Stimulated activated CD8-positive, alpha-beta memory T cell treated with anti-CD3 and anti-CD28 coated beads, Interleukin-15, amount 100 ng/mL, for 1 hour (primary cell): ENCODE data around the gene KIF27.
"Not testable (repeated sequence)": the region's sequence is repeated elsewhere in the genome, so short reads cannot be mapped to it uniquely, and the experiment has no call there.

Experiments used
- DNase-seq: peaks from one replicate; pipeline ENCODE4 v3.0.0-alpha.2; 2020; ENCODE audit warnings: low read depth

KIF27 gene

GRCh38 chr9:83930881-83931280 is 9.6 kb upstream of the KIF27 start:
- DNase-seq: no peak

- DNase-seq: no peak
Observed at GRCh38 chr9:83927591-83927990, 6.4 kb upstream of the KIF27 start.

DNA sequence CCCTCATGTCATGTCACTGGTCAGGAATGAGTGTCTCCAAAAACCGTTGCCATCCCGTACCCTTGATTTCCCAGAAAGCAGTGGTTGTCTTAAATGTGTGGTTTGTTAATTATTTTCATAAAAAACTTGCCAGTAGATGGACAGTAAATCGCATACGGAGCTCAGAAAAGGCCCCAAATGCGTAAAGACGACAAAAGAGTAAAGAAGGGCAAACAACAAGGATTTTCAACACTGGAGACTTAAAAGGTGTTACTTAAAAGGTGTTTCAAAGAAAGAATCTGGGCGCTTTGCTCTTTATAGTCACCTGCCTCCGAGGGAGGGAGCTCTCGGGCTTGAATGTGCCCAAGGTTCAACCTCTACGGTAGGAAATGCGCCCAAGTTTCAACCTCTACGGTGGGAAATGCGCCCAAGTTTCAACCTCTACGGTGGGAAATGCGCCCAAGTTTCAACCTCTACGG is 734 bp downstream of the KIF27 start:
- no peak for DNase-seq

DNA sequence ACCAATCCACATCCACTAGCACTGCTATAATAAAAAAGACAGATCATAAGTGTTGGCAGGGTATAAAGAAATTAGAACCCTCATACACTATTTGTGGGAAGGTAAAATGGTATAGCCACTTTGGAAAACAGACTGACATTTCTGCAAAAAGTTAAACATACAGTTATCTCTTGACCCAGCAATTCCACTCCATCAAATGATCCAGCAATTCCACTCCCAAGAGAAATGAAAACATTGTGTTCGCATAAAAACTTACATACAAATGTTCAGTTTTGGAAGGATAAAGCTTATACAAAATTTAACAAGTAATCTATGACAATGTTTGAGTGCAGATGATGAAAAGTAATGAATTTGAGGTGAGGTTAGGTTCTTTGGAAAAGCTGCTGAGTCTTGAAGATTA is 2.1 kb downstream of the KIF27 start:
- DNase-seq: no peak

DNA sequence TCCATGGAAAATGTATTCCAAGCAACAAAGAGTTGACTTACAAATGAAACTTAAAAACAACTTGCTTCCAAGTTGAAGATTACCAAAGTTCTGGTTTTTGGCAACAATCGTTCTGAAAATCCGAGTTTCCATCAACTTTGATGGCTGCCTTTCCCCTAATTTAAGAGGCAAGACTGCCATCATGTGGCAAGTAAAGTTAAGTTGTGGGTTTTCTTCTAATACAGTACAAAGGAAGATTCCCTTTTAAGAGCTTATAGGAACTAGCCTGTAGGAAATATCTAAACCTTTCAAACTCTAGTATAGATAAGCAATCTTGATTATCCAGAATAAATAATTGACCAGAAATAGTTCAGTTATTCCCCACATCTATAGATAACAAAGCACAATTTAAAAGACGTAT is 9.0 kb downstream of the KIF27 start:
- not testable (repeated sequence) for DNase-seq

- DNase-seq: no peak
Observed at GRCh38 chr9:83906144-83906543, 15.1 kb downstream of the KIF27 start.

GRCh38 chr9:83900615-83901014 is 20.6 kb downstream of the KIF27 start:
- not testable (repeated sequence) for DNase-seq

DNA sequence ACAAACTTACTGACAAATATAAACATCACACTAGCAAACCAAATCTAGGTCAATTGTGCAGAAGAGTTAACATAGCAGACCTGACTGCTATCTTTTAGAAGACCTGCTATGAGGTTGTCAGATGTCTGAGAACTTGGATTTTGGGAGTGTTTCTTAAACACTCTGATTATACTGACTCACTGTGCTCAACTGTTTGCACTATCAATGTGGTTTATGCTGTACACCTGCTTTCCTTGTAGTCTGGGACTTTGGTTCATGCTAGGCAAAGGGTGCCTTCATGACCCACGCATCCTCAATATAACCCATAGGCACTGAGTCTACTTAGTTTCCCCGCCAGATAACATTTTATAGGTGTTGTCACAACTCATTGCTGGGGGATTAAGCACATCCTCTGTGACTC is 26.9 kb downstream of the KIF27 start:
- not testable (repeated sequence) for DNase-seq

- not testable (repeated sequence) for DNase-seq
Observed at GRCh38 chr9:83886498-83886897, 34.7 kb downstream of the KIF27 start.

DNA sequence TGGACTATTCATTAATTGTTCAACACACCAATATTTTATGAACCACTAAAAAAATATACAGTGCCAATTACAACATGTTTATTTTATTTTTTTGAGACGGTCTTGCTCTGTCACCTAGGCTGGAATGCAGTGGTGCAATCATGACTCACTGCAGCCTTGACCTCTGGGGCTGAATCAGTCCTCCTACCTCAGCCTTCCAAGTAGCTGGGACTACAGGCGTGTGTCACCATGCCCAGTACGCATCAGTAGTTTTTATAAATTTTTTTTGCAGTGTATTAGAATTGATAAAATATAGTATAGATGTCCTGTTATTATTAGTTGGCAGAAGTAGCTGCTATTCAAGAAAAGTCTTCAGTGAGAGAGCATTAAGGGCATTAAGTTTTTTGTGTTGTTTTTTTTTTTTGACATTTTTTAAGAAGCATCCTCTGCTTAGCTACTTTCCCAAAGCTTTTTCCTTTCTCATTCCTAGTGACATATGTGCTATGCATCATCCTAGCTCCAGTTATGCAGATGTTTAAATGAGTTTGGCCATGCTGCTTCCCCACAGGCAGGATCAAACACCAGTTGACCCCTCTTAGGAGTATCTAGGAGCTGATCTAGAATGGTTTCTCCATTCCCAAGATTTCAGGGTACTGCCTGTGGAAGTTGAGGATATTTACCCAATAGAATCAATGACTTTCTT is 35.5 kb downstream of the KIF27 start:
- not testable (repeated sequence) for DNase-seq

GRCh38 chr9:83881687-83882408 is 39.4 kb downstream of the KIF27 start:
- DNase-seq: not testable (repeated sequence)

DNA sequence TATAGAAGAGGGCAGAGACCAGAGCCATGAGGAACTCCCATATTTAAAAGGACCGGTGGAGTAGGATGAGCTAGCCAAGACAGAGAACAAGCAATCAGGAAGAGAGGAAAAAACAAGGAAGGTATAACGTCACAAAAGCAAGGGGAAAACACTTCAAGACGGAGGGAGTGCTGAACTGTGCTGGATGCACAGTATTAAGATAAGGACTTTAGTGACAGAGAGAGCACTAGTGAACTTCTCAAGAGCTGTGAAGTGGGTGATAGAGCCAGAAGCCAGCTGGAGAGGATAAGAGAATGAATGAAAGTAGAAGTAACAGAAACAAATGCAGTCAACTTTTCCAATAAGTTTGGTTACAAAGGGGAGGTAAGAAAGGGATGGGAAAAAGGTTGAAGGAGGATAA is 45.7 kb downstream of the KIF27 start:
- DNase-seq: not testable (repeated sequence)

DNA sequence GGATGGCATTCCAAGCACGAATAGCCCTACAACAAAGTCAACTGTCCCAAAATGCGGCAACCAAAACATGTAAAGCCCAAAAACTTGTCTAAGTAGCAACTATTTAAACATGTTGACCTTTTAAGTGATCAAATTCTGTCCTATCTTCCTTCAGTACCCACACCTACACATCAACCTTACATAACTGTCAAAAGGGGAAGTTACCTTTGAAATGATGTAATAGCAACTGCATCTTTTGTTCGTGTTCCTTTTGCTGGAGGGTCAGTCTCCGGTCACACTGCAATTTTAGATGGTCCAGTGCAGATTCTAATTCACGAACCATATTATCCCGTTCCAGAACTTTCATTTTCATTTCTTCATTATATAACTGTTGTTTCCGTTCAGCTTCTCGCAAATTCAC is 71.3 kb downstream of the KIF27 start:
- DNase-seq: not testable (repeated sequence)

DNA sequence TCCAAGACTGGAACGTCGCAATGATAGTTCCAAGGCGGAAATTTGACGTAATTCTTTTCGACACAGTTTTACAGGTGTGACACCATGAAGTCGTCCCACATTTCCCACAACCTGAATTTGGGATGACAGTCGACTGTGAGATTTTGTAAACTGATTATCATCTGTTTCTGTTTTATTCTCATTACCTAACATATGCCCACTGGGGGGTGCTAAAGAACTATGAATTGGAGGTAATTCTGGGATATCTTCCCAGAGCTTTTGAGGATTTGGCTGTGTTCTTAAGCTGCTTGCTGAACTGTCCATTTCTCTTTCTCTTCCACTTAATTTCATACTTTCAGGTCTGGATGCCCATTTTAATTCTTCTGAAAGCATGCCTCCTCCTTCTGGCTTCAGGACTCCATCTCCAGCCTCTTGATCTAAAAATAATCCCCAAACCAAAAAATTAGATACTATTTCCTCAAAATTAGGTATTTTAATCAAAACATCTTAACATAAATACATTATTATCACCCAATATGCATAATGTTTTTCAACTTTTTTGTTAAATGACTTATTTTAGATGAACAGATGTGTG is 84.1 kb downstream of the KIF27 start:
- not testable (repeated sequence) for DNase-seq

DNA sequence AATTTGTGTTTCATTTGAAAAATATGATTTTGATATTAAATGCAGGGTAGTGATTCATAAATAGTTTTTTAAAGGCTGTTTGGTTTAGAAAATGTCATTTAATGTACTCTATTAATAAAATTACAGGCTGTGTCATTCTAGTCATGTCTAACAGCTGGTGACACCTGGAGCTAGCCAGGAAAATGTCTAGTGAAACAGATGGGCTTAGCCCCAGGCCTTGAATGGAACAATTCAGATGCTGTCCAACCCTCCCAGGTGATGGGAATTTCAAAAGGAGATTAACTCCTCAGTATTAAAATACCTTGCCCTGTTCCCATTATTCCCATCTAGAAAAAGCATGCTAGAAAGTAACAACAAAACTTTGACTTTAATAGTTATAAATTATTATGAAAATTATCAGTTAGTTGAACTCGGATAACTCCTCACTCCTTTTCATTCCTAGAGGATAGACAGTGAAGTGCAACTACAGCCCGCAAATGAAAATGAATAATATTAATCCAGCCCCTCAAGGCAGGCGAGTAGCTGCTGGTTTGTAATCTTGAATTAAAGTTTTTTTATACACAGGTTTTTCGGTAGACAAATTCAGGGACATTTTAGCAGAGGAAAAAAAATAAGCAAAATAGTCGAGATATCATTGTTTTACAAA is 90.7 kb downstream of the KIF27 start:
- DNase-seq: not testable (repeated sequence)

DNA sequence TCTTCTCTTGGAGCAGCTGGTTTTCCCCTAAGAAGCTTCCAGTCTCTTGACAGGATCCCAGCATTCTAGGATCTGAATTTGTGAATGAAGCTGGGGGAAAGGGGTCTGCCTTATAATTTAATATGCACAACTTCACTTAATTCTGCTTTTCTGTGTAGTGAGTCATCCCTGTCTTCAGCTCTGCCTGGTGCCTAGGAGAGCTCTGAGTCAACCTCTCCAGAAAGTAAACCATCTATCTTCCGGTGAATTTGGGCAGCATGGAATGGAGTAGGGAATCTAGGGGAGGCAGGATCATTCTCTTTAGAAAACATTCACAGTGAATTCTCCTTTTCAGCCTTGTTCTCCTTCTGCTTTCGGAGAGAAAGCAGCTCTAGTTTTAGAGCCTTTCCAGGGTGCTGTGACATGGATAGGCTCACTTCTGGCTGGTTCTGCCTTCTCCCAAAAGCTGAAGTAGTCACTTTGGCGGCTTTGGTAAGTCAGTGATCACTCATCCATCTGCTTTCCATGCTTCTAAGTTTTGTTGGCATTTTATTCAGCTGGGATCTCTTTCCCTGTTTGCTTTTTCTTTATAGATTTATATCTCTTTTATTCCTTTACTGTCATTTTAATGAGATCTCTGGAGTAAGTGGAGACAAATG is 96.1 kb downstream of the KIF27 start:
- not testable (repeated sequence) for DNase-seq

DNA sequence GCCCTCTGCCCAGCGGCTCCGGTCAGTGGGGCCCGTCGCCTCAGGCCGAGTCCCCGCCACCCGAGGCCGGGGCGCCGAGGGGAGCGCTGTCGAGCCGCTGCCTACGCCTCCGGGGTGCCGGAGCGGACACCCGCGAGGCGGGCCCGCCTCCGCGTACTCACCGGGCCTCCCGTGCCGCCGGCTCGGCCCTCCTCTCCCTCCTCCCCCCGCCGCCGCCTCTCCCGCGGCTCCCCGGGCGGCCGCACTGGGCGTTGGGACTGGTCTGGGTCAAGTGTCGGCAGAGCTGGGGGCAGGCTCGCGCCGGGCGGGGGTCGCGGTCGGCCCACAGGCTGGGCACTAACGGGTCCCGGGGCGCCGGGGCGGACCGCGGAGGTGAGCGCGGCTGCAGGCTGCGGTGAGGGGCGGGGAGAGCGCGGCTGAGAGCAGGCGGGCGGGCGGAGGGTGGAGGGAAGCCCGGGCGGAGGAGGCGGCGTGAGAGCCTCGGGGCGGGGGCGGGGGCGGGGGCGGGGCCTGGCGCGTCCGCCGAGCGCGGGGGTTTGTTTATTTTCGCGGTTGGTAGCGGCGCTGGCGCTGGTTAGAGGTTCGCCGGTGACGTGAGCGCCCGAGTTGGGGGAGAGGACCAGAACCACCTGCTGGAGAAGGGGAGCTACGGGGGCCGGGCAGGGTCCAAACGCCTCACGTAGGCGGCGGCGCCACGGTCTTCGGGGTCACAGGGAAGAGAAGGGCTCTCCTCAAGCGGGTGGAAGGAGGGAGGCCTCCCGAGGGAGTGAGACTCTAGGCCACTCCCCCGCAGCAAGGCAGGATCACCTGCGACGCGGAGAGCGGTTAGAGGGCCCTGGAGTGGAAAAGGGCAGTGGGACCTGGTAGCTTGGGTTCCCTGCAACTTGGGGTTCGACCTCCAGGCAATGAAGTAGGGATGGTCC is 103.6 kb downstream of the KIF27 start, which contains the start of gene GKAP1:
GKAP1 (minus strand) TSS at position 414 of the 923 bp plus-strand sequence. CDS start 11,252 bp downstream, outside the sequence.
- peak; percentile 65 for DNase-seq

DNA sequence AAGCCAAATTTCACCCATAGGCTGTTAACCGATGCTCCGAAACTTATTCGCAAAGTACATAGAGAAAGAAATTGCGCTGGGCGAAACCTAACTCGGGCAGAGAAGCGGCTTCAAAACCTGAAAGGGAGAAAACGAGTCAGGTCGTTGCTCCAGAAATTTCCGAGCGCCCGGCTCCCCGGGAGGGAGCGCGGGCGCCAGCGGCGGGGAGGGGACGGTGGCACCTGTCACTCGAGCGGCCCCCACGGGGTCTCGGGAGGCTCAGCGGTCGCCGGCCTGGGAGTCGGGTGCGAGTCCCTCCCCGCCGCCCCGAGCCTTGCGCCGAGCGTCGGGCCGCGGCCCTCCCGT is 104.2 kb downstream of the KIF27 start:
- peak; percentile 5 for DNase-seq

- not testable (repeated sequence) for DNase-seq
Observed at GRCh38 chr9:83815120-83815519, 106.1 kb downstream of the KIF27 start.

- DNase-seq: not testable (repeated sequence)
Observed at GRCh38 chr9:83809213-83809612, 112.0 kb downstream of the KIF27 start.

GRCh38 chr9:83804454-83804853 is 116.8 kb downstream of the KIF27 start:
- not testable (repeated sequence) for DNase-seq
